Measurements from ENCODE around the gene STK4. TPM values are rescaled to one million over a fixed set of nuclear protein-coding genes. Genes with fewer than 3 reads are reported as not detected.

The STK4 gene
- total RNA-seq, 1 donor from 2014 or later, result 34.8 TPM

DNA sequence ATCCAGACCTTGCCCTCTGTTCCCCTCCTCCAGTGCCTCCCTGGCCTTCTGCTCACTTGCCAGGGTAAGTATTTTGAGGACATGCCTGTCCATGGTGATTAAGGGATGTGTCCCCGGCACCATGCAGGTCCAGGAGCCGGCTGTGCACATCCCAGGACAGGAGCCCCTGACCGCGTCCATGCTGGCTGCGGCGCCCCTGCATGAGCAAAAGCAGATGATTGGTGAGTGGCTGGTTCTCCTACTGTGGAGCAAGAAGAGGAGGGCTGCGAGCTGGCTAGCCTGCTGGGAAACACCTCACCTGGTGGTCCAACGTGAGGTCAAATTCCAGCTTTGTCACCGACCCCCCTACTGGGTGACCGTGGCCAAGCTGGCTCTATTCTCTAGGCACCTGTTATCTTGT is 29.8 kb upstream of the STK4 start:
- peaks cover 11% of the 10 kb centered on the region for H3K36me3 ChIP-seq (ENCODE audit: control insufficient read depth, insufficient read depth, low read length)
- H3K27me3 ChIP-seq (ENCODE audit: control insufficient read depth, insufficient read depth, low read length), result no peaks in the 10 kb centered on the region
- no peak for DNase-seq (ENCODE audit: low read depth)
- TF ChIP-seq, protein P1, sequence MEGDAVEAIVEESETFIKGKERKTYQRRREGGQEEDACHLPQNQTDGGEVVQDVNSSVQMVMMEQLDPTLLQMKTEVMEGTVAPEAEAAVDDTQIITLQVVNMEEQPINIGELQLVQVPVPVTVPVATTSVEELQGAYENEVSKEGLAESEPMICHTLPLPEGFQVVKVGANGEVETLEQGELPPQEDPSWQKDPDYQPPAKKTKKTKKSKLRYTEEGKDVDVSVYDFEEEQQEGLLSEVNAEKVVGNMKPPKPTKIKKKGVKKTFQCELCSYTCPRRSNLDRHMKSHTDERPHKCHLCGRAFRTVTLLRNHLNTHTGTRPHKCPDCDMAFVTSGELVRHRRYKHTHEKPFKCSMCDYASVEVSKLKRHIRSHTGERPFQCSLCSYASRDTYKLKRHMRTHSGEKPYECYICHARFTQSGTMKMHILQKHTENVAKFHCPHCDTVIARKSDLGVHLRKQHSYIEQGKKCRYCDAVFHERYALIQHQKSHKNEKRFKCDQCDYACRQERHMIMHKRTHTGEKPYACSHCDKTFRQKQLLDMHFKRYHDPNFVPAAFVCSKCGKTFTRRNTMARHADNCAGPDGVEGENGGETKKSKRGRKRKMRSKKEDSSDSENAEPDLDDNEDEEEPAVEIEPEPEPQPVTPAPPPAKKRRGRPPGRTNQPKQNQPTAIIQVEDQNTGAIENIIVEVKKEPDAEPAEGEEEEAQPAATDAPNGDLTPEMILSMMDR (IDR thresholded peaks at IDR 0.05; ENCODE audit: insufficient read depth, low read length, severe bottlenecking), result no peak
- H3K4me3 ChIP-seq (ENCODE audit: low read depth, low read length), result no peak overlapping the region
- no peak for FAIRE-seq

DNA sequence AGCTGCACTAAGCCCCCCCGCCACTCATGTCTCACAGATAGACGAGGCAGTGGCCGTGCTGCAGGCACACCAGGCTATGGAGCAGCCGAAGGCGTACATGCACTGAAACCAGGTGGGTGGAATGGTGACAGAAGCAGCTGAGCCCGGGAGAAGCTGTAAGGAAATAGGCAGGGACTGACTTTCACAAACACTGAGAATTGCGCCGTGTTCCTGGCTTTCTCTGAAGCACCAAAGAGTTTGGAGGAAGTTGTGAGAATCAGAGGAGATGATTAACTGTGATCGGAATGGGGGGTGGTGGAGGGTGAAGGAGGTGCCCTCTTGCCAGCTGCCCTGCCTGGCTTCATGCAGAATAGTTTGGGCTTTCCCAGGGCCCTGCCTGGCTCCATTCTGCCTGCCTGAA is 27.7 kb upstream of the STK4 start:
- TF ChIP-seq, protein P1 (IDR thresholded peaks at IDR 0.05; ENCODE audit: insufficient read depth, low read length, severe bottlenecking), result no peak
- no peaks in the 10 kb centered on the region for H3K27me3 ChIP-seq (ENCODE audit: control insufficient read depth, insufficient read depth, low read length)
- H3K36me3 ChIP-seq (ENCODE audit: control insufficient read depth, insufficient read depth, low read length), result peaks cover 24% of the 10 kb centered on the region
- FAIRE-seq (no peak), DNase-seq (ENCODE audit: low read depth) (peak; percentile 7)
- no peak overlapping the region for H3K4me3 ChIP-seq (ENCODE audit: low read depth, low read length)

DNA sequence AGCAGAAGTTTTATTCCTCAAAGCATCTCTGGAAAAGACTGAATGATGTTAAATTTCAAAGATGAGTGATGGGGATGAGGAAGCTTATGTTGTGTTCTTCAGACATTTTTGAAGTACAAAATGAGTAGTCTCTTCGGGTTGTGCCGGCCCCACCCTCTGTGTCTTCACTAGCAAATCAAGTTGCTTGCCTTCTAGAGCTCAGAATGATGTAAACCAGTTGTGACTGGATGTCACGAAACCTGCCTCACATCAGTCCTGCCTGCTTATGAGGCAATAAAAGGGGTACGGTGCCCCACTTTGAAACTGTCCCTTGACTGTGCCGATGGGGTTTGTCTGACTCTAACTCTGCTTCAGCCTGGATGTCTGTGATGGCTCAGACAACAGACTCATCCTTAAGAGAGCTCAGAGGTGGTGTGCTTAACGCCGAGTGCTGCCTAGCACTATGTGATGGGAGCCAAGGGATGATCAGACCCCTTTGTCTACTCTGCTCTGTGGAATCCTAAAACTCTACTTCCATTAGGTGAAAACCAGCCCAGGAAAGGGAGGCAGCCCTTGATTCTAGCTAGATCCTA is 25.1 kb upstream of the STK4 start:
- peaks cover 25% of the 10 kb centered on the region for H3K36me3 ChIP-seq (ENCODE audit: control insufficient read depth, insufficient read depth, low read length)
- DNase-seq (ENCODE audit: low read depth), result no peak

DNA sequence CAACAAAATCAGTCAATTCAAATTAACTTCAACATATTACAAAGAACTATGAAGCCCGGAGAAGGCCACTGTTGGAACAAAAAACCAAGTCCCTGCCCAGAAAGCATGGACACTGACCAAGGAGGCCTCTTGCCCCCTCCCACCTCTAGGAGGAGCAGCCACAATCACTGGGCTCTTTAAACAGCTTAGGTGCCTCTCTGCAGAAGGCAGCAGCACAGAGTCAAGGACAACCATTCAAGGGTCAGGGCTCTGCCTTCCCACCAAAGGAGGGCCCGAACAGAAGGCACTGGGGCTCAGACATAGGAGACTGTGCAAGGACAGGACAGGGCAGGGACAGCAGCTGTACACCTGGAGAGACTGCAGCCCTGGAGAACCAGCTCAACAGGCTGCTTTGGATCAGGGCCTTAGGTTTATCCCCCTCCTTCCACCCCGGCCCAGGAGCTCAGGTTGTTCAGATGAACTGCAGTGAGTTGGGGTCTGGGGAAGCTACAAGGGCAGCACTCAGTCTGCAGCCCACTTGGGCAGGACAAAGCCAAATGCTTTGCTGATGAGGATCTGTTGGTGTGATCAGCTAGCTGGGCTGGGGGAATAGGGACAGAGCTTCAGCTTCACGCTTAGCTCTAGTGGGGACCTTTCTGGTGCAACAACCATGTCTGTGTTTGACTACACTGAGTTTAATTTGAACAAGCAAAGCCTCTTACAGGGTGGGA is 23.9 kb upstream of the STK4 start:
- TF ChIP-seq, protein P1 (IDR thresholded peaks at IDR 0.05; ENCODE audit: insufficient read depth, low read length, severe bottlenecking), result no peak
- Histone ChIP-seq H3K4me3 (ENCODE audit: low read depth, low read length) (no peak overlapping the region), H3K36me3 (ENCODE audit: control insufficient read depth, insufficient read depth, low read length) (peaks cover 29% of the 10 kb centered on the region), H3K27me3 (ENCODE audit: control insufficient read depth, insufficient read depth, low read length) (no peaks in the 10 kb centered on the region)
- FAIRE-seq, result no peak
- no peak for DNase-seq (ENCODE audit: low read depth)

More for the DNA sequence above, 25.1 kb upstream of the STK4 start:
- no peak overlapping the region for H3K4me3 ChIP-seq (ENCODE audit: low read depth, low read length)
- TF ChIP-seq, protein P1 (IDR thresholded peaks at IDR 0.05; ENCODE audit: insufficient read depth, low read length, severe bottlenecking), result no peak
- FAIRE-seq, result no peak
- H3K27me3 ChIP-seq (ENCODE audit: control insufficient read depth, insufficient read depth, low read length), result no peaks in the 10 kb centered on the region

DNA sequence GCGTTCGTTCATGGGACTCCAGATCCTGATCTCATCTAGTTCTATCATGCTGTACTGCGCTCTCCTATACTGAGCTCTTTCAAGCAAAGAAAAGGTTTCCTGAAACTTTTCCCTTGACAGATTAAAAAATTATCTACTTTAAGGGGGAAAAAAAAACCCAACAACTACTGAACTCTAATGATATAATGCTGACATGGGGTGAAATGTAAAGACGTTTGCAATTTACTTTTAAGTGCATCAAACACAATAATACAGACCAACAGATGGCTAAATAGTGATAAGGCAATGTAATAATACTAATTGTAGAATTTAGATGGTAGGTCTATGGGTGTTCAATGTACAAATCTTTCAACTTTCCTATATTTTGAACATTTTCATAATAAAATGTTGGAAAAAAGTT is 22.5 kb upstream of the STK4 start:
- FAIRE-seq (no peak), DNase-seq (ENCODE audit: low read depth) (no peak)
- H3K36me3 ChIP-seq (ENCODE audit: control insufficient read depth, insufficient read depth, low read length), result peaks cover 32% of the 10 kb centered on the region
- TF ChIP-seq, protein P1 (IDR thresholded peaks at IDR 0.05; ENCODE audit: insufficient read depth, low read length, severe bottlenecking), result no peak
- no peaks in the 10 kb centered on the region for H3K27me3 ChIP-seq (ENCODE audit: control insufficient read depth, insufficient read depth, low read length)
- no peak overlapping the region for H3K4me3 ChIP-seq (ENCODE audit: low read depth, low read length)

Data from bronchial epithelial cell (primary cell).